ENCODE data around the gene MYOG. TPM values are rescaled to one million over a fixed set of nuclear protein-coding genes. Genes with fewer than 3 reads are reported as not detected.

The MYOG gene
- total RNA-seq, 1 experiment from 2014 or later: not detected

GRCh38 chr1:203069030-203069747, 16.6 kb downstream of the MYOG start:
- TF ChIP-seq CTCF (IDR thresholded peaks at IDR 0.05; ENCODE audit: unreplicated experiment): no peak
- no TSS peak for BruUV-seq (replicated peaks)
- Mint-ChIP-seq H3K9me3 (ENCODE audit: unreplicated experiment) (no peaks in the 10 kb centered on the region), H3K27ac (ENCODE audit: low read depth, unreplicated experiment) (no peak overlapping the region), H3K27me3 (ENCODE audit: insufficient read depth, unreplicated experiment) (peaks cover 10% of the 10 kb centered on the region), H3K4me1 (ENCODE audit: insufficient read depth, unreplicated experiment) (peaks cover 20% of the 10 kb centered on the region), H3K36me3 (ENCODE audit: insufficient read depth, unreplicated experiment) (no peaks in the 10 kb centered on the region), H3K4me3 (ENCODE audit: unreplicated experiment) (no peak overlapping the region)
- intact Hi-C loops (cut with micrococcal nuclease): no loop called here
- ChIA-PET POLR2A (interaction anchor here (0.7 to 1.2 kb wide), 3 partner anchors 30 to 1341 kb away, joined by 3 read pairs; no protein-coding TSS in a partner anchor), CTCF (interaction anchor here (0.5 to 22.5 kb wide), 9 partner anchors 27 to 624 kb away, joined by 3 to 250 read pairs (median 3); no protein-coding TSS in a partner anchor)
- no peak for DNase-seq (ENCODE audit: unreplicated experiment)

- TF ChIP-seq CTCF (IDR thresholded peaks at IDR 0.05; ENCODE audit: unreplicated experiment): no peak
- intact Hi-C loops (cut with micrococcal nuclease): no loop called here
- BruUV-seq (replicated peaks): no TSS peak
- no peaks in the 10 kb centered on the region for H3K27me3 Mint-ChIP-seq (ENCODE audit: insufficient read depth, unreplicated experiment)
- no peak for DNase-seq (ENCODE audit: unreplicated experiment)
- H3K4me1 Mint-ChIP-seq (ENCODE audit: insufficient read depth, unreplicated experiment): peaks cover 9% of the 10 kb centered on the region
- H3K27ac Mint-ChIP-seq (ENCODE audit: low read depth, unreplicated experiment): no peak overlapping the region
- H3K4me3 Mint-ChIP-seq (ENCODE audit: unreplicated experiment): no peak overlapping the region
- no peaks in the 10 kb centered on the region for H3K36me3 Mint-ChIP-seq (ENCODE audit: insufficient read depth, unreplicated experiment)
- POLR2A ChIA-PET: interaction anchor here (1.2 kb wide), 1 partner anchor 133 kb away, joined by 3 read pairs; no protein-coding TSS in a partner anchor
- CTCF ChIA-PET: interaction anchor here (0.6 to 22.5 kb wide), 7 partner anchors 11 to 874 kb away, joined by 3 to 250 read pairs (median 6); no protein-coding TSS in a partner anchor
- H3K9me3 Mint-ChIP-seq (ENCODE audit: unreplicated experiment): no peaks in the 10 kb centered on the region
These were observed 18.8 kb downstream of the MYOG start for GRCh38 chr1:203066965-203067364.

GRCh38 chr1:203065986-203066385, 19.8 kb downstream of the MYOG start:
- CTCF ChIA-PET: interaction anchor here (0.8 to 22.5 kb wide), 10 partner anchors 10 to 202 kb away, joined by 3 to 250 read pairs (median 6); no protein-coding TSS in a partner anchor
- no peak overlapping the region for H3K27ac Mint-ChIP-seq (ENCODE audit: low read depth, unreplicated experiment)
- H3K36me3 Mint-ChIP-seq (ENCODE audit: insufficient read depth, unreplicated experiment): no peaks in the 10 kb centered on the region
- no peak for DNase-seq (ENCODE audit: unreplicated experiment)
- POLR2A ChIA-PET: interaction anchor here (0.9 to 1.6 kb wide), 5 partner anchors 11 to 134 kb away, joined by 3 to 4 read pairs (median 3); no protein-coding TSS in a partner anchor
- intact Hi-C loops (cut with micrococcal nuclease): no loop called here
- H3K27me3 Mint-ChIP-seq (ENCODE audit: insufficient read depth, unreplicated experiment): no peaks in the 10 kb centered on the region
- H3K9me3 Mint-ChIP-seq (ENCODE audit: unreplicated experiment): no peaks in the 10 kb centered on the region
- no peak for TF ChIP-seq CTCF (IDR thresholded peaks at IDR 0.05; ENCODE audit: unreplicated experiment)
- H3K4me1 Mint-ChIP-seq (ENCODE audit: insufficient read depth, unreplicated experiment): peaks cover 8% of the 10 kb centered on the region
- H3K4me3 Mint-ChIP-seq (ENCODE audit: unreplicated experiment): no peak overlapping the region
- BruUV-seq (replicated peaks): no TSS peak

GRCh38 chr1:203065191-203065590, 20.6 kb downstream of the MYOG start:
- BruUV-seq (replicated peaks): no TSS peak
- no peak overlapping the region for H3K27ac Mint-ChIP-seq (ENCODE audit: low read depth, unreplicated experiment)
- H3K36me3 Mint-ChIP-seq (ENCODE audit: insufficient read depth, unreplicated experiment): no peaks in the 10 kb centered on the region
- H3K4me1 Mint-ChIP-seq (ENCODE audit: insufficient read depth, unreplicated experiment): peaks cover 8% of the 10 kb centered on the region
- H3K9me3 Mint-ChIP-seq (ENCODE audit: unreplicated experiment): no peaks in the 10 kb centered on the region
- ChIA-PET POLR2A (interaction anchor here (0.9 to 1.6 kb wide), 3 partner anchors 11 to 65 kb away, joined by 3 to 4 read pairs (median 3); no protein-coding TSS in a partner anchor), CTCF (interaction anchor here (0.7 to 22.5 kb wide), 11 partner anchors 9 to 150 kb away, joined by 3 to 250 read pairs (median 4); no protein-coding TSS in a partner anchor)
- intact Hi-C loops (cut with micrococcal nuclease): no loop called here
- H3K27me3 Mint-ChIP-seq (ENCODE audit: insufficient read depth, unreplicated experiment): no peaks in the 10 kb centered on the region
- no peak for TF ChIP-seq CTCF (IDR thresholded peaks at IDR 0.05; ENCODE audit: unreplicated experiment)
- H3K4me3 Mint-ChIP-seq (ENCODE audit: unreplicated experiment): no peak overlapping the region
- no peak for DNase-seq (ENCODE audit: unreplicated experiment)

Measured in MCF 10A (cell line).